WTC11 (cell line): Measurements from ENCODE around the gene USP21. TPM values are rescaled to one million over a fixed set of nuclear protein-coding genes. Genes with fewer than 3 reads are reported as not detected.

Experiments
- ATAC-seq: fragments of 200-7000 bp; cut with Tn5 transposase; 2 replicates; pipeline ENCODE4 v1.10.0; 2021; ENCODE audit warnings: mild to moderate bottlenecking, moderate library complexity
- CTCF ChIA-PET: fragments of 300-600 bp; sonication (Branson Sonifier 250); formaldehyde crosslinking; loops from one replicate; lab custom pipeline; 2021; ENCODE audit warnings: antibody characterized with exemption; lab: Charles Lee
- POLR2A ChIA-PET: fragments of 350-600 bp; sonication (Branson Sonifier 250); formaldehyde crosslinking; loops from one replicate; lab custom pipeline; 2021; ENCODE audit warnings: antibody characterized with exemption; lab: Charles Lee
- DNase-seq: peaks from one replicate; pipeline ENCODE4 v3.0.0; 2021; ENCODE audit warnings: low spot score
- H3K27ac Mint-ChIP-seq: 2 replicates; pipeline ENCODE4 v1.8.0; 2021; ENCODE audit warnings: mixed read lengths
- H3K27me3 Mint-ChIP-seq: 2 replicates; pipeline ENCODE4 v1.8.0; 2021; ENCODE audit warnings: low read depth, mild to moderate bottlenecking, moderate library complexity, mixed read lengths
- H3K36me3 Mint-ChIP-seq: 2 replicates; pipeline ENCODE4 v1.8.0; 2021; ENCODE audit warnings: mixed read lengths
- H3K4me1 Mint-ChIP-seq: 2 replicates; pipeline ENCODE4 v1.8.0; 2022; ENCODE audit warnings: mixed read lengths
- H3K4me3 Mint-ChIP-seq: 2 replicates; pipeline ENCODE4 v1.8.0; 2021; ENCODE audit warnings: mild to moderate bottlenecking, moderate library complexity, mixed read lengths
- H3K9me3 Mint-ChIP-seq: 2 replicates; pipeline ENCODE4 v1.8.0; 2021; ENCODE audit warnings: mixed read lengths
- ATF1 ChIP-seq: sonication (generic); formaldehyde crosslinking; IDR thresholded peaks from 2 replicates; pipeline ENCODE4 v1.8.1; 2023; ENCODE audit warnings: mild to moderate bottlenecking, moderate library complexity, missing genetic modification reagents
- ETV6 ChIP-seq: sonication (generic); formaldehyde crosslinking; IDR thresholded peaks from 2 replicates; pipeline ENCODE4 v1.8.1; 2022; ENCODE audit warnings: mild to moderate bottlenecking, missing genetic modification reagents
- FOXK1 ChIP-seq: sonication (generic); formaldehyde crosslinking; IDR thresholded peaks from 2 replicates; pipeline ENCODE4 v1.8.0; 2022; ENCODE audit warnings: mild to moderate bottlenecking, moderate library complexity, missing genetic modification reagents
- GRHL2 ChIP-seq: fragments of 250-450 bp; sonication (Bioruptor Pico); IDR thresholded peaks from 2 replicates; pipeline ENCODE4 v1.8.0; 2022; ENCODE audit warnings: mild to moderate bottlenecking, moderate library complexity; ENCODE audit not compliant: insufficient replicate concordance, severe bottlenecking
- PRRX2 ChIP-seq: fragments of 250-450 bp; sonication (Bioruptor Pico); IDR thresholded peaks from 2 replicates; pipeline ENCODE4 v1.8.0; 2021; ENCODE audit warnings: mild to moderate bottlenecking
- TEAD4 ChIP-seq: sonication (generic); formaldehyde crosslinking; IDR thresholded peaks from 2 replicates; pipeline ENCODE4 v1.8.0; 2022; ENCODE audit warnings: mild to moderate bottlenecking, missing genetic modification reagents
- TP53 ChIP-seq: sonication (generic); formaldehyde crosslinking; IDR thresholded peaks from 2 replicates; pipeline ENCODE4 v1.8.1; 2023; ENCODE audit warnings: mild to moderate bottlenecking, missing genetic modification reagents
- ZNF671 ChIP-seq: fragments of 250-450 bp; sonication (Bioruptor Pico); IDR thresholded peaks from 2 replicates; pipeline ENCODE4 v1.8.0; 2021; ENCODE audit warnings: mild to moderate bottlenecking
- total RNA-seq: library from RNA; stranded (reverse); gene quantifications from 3 replicates; pipeline ENCODE4 v1.2.3, GENCODE V29; 2021
- TF ChIP-seq, protein P1 (sequence below): sonication (generic); formaldehyde crosslinking; IDR thresholded peaks from 2 replicates; pipeline ENCODE4 v1.8.0; 2022; ENCODE audit warnings: missing genetic modification reagents
- TF ChIP-seq, protein P2 (sequence below): sonication (generic); formaldehyde crosslinking; IDR thresholded peaks from 2 replicates; pipeline ENCODE4 v1.8.1; 2023; ENCODE audit warnings: mild to moderate bottlenecking, missing genetic modification reagents
- TF ChIP-seq, protein P3 (sequence below): fragments of 250-450 bp; sonication (Bioruptor Pico); conservative IDR thresholded peaks from 2 replicates; pipeline ENCODE4 v1.9.0; 2021; ENCODE audit warnings: mild to moderate bottlenecking
- TF ChIP-seq, protein P4 (sequence below): sonication (generic); formaldehyde crosslinking; IDR thresholded peaks from 2 replicates; pipeline ENCODE4 v1.8.1; 2023; ENCODE audit warnings: mild to moderate bottlenecking, missing genetic modification reagents, moderate library complexity
- TF ChIP-seq, protein P5 (sequence below): sonication (generic); formaldehyde crosslinking; IDR thresholded peaks from 2 replicates; pipeline ENCODE4 v1.8.0; 2022; ENCODE audit warnings: mild to moderate bottlenecking, missing genetic modification reagents
- TF ChIP-seq, protein P6 (sequence below): fragments of 250-450 bp; sonication (Bioruptor Pico); IDR thresholded peaks from 2 replicates; pipeline ENCODE4 v1.9.0; 2021; ENCODE audit warnings: mild to moderate bottlenecking
- TF ChIP-seq, protein P7 (sequence below): sonication (generic); formaldehyde crosslinking; IDR thresholded peaks from 2 replicates; pipeline ENCODE4 v1.8.1; 2023; ENCODE audit warnings: mild to moderate bottlenecking, missing genetic modification reagents, borderline replicate concordance
- TF ChIP-seq, protein P8 (sequence below): sonication (generic); formaldehyde crosslinking; IDR thresholded peaks from 2 replicates; pipeline ENCODE4 v1.8.0; 2023; ENCODE audit warnings: mild to moderate bottlenecking, missing genetic modification reagents

Gene USP21
- total RNA-seq, 1 experiment from 2014 or later = 30.8 TPM

DNA sequence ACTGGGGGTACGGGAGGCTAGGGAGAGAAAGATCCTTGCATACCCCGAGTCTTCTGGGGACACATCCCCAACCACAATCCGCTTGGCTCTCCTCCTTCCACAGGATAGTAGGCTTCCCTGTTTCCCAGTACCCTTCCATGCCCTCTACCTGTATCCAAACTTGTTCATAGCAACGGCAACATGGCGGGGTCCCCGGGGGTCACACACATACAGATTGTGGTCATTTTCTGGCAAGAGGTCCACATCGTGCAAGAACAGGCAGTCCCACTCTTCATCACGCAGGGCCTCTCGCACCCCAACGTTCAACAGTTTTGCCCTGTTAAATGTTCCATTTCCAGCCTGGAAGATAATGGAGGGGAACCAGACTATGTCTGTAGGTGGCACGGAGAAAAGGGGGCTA is 14.4 kb downstream of the USP21 start:
- POLR2A ChIA-PET = no interaction called here
- ATAC-seq (no peak), DNase-seq (no peak)
- Mint-ChIP-seq H3K4me1 (peaks cover 20% of the 10 kb centered on the region), H3K27me3 (no peaks in the 10 kb centered on the region), H3K4me3 (no peak overlapping the region), H3K36me3 (peaks cover 48% of the 10 kb centered on the region), H3K9me3 (no peaks in the 10 kb centered on the region), H3K27ac (no peak overlapping the region)
- CTCF ChIA-PET = no interaction called here
- TF ChIP-seq, protein P1, sequence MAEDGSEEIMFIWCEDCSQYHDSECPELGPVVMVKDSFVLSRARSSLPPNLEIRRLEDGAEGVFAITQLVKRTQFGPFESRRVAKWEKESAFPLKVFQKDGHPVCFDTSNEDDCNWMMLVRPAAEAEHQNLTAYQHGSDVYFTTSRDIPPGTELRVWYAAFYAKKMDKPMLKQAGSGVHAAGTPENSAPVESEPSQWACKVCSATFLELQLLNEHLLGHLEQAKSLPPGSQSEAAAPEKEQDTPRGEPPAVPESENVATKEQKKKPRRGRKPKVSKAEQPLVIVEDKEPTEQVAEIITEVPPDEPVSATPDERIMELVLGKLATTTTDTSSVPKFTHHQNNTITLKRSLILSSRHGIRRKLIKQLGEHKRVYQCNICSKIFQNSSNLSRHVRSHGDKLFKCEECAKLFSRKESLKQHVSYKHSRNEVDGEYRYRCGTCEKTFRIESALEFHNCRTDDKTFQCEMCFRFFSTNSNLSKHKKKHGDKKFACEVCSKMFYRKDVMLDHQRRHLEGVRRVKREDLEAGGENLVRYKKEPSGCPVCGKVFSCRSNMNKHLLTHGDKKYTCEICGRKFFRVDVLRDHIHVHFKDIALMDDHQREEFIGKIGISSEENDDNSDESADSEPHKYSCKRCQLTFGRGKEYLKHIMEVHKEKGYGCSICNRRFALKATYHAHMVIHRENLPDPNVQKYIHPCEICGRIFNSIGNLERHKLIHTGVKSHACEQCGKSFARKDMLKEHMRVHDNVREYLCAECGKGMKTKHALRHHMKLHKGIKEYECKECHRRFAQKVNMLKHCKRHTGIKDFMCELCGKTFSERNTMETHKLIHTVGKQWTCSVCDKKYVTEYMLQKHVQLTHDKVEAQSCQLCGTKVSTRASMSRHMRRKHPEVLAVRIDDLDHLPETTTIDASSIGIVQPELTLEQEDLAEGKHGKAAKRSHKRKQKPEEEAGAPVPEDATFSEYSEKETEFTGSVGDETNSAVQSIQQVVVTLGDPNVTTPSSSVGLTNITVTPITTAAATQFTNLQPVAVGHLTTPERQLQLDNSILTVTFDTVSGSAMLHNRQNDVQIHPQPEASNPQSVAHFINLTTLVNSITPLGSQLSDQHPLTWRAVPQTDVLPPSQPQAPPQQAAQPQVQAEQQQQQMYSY (CRISPR knock-in tag) = no peak
- TF ChIP-seq TP53 (CRISPR knock-in tag) = no peak
- TF ChIP-seq, protein P2, sequence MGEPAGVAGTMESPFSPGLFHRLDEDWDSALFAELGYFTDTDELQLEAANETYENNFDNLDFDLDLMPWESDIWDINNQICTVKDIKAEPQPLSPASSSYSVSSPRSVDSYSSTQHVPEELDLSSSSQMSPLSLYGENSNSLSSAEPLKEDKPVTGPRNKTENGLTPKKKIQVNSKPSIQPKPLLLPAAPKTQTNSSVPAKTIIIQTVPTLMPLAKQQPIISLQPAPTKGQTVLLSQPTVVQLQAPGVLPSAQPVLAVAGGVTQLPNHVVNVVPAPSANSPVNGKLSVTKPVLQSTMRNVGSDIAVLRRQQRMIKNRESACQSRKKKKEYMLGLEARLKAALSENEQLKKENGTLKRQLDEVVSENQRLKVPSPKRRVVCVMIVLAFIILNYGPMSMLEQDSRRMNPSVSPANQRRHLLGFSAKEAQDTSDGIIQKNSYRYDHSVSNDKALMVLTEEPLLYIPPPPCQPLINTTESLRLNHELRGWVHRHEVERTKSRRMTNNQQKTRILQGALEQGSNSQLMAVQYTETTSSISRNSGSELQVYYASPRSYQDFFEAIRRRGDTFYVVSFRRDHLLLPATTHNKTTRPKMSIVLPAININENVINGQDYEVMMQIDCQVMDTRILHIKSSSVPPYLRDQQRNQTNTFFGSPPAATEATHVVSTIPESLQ = no peak
- TF ChIP-seq, protein P3, sequence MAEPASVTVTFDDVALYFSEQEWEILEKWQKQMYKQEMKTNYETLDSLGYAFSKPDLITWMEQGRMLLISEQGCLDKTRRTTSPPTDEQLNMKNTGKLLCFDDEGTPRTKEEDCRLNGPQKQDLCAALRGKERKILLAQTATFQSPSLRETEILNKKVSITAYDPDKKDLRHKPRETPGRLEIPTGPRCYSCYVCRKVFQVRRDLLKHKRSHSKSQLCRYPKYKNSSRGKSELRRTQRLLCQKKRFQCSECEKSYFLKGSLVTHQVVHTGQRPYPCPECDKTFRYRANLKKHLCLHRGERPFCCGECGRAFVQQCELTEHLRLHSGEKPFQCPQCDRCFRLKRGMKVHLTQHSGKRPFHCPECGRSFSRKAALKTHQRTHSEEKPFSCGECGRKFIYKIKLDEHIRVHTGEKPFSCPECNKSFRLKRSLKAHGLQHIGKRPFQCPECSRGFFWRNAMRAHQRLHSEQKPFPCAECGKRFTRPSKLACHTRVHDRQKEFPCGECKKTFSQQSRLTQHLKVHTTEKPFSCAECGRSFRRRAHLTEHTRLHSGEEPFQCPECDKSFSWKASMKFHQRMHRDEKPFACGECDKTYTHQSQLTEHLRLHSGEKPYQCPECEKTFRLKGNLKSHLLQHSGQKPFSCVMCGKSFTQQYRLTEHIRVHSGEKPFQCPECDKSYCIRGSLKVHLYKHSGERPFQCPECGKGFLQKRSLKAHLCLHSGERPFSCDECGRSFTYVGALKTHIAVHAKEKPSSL (CRISPR knock-in tag) = no peak
- TF ChIP-seq, protein P4, sequence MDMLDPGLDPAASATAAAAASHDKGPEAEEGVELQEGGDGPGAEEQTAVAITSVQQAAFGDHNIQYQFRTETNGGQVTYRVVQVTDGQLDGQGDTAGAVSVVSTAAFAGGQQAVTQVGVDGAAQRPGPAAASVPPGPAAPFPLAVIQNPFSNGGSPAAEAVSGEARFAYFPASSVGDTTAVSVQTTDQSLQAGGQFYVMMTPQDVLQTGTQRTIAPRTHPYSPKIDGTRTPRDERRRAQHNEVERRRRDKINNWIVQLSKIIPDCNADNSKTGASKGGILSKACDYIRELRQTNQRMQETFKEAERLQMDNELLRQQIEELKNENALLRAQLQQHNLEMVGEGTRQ (CRISPR knock-in tag) = no peak
- TF ChIP-seq ZNF671 (CRISPR knock-in tag) = no peak
- no peak for TF ChIP-seq ATF1 (CRISPR knock-in tag)
- TF ChIP-seq ETV6 (CRISPR knock-in tag) = no peak
- TF ChIP-seq, protein P5, sequence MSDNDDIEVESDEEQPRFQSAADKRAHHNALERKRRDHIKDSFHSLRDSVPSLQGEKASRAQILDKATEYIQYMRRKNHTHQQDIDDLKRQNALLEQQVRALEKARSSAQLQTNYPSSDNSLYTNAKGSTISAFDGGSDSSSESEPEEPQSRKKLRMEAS (CRISPR knock-in tag) = no peak
- TF ChIP-seq, protein P6, sequence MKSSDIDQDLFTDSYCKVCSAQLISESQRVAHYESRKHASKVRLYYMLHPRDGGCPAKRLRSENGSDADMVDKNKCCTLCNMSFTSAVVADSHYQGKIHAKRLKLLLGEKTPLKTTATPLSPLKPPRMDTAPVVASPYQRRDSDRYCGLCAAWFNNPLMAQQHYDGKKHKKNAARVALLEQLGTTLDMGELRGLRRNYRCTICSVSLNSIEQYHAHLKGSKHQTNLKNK = no peak
- TF ChIP-seq, protein P7, sequence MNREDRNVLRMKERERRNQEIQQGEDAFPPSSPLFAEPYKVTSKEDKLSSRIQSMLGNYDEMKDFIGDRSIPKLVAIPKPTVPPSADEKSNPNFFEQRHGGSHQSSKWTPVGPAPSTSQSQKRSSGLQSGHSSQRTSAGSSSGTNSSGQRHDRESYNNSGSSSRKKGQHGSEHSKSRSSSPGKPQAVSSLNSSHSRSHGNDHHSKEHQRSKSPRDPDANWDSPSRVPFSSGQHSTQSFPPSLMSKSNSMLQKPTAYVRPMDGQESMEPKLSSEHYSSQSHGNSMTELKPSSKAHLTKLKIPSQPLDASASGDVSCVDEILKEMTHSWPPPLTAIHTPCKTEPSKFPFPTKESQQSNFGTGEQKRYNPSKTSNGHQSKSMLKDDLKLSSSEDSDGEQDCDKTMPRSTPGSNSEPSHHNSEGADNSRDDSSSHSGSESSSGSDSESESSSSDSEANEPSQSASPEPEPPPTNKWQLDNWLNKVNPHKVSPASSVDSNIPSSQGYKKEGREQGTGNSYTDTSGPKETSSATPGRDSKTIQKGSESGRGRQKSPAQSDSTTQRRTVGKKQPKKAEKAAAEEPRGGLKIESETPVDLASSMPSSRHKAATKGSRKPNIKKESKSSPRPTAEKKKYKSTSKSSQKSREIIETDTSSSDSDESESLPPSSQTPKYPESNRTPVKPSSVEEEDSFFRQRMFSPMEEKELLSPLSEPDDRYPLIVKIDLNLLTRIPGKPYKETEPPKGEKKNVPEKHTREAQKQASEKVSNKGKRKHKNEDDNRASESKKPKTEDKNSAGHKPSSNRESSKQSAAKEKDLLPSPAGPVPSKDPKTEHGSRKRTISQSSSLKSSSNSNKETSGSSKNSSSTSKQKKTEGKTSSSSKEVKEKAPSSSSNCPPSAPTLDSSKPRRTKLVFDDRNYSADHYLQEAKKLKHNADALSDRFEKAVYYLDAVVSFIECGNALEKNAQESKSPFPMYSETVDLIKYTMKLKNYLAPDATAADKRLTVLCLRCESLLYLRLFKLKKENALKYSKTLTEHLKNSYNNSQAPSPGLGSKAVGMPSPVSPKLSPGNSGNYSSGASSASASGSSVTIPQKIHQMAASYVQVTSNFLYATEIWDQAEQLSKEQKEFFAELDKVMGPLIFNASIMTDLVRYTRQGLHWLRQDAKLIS = no peak
- TF ChIP-seq, protein P8, sequence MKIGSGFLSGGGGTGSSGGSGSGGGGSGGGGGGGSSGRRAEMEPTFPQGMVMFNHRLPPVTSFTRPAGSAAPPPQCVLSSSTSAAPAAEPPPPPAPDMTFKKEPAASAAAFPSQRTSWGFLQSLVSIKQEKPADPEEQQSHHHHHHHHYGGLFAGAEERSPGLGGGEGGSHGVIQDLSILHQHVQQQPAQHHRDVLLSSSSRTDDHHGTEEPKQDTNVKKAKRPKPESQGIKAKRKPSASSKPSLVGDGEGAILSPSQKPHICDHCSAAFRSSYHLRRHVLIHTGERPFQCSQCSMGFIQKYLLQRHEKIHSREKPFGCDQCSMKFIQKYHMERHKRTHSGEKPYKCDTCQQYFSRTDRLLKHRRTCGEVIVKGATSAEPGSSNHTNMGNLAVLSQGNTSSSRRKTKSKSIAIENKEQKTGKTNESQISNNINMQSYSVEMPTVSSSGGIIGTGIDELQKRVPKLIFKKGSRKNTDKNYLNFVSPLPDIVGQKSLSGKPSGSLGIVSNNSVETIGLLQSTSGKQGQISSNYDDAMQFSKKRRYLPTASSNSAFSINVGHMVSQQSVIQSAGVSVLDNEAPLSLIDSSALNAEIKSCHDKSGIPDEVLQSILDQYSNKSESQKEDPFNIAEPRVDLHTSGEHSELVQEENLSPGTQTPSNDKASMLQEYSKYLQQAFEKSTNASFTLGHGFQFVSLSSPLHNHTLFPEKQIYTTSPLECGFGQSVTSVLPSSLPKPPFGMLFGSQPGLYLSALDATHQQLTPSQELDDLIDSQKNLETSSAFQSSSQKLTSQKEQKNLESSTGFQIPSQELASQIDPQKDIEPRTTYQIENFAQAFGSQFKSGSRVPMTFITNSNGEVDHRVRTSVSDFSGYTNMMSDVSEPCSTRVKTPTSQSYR (CRISPR knock-in tag) = no peak
- no peak for TF ChIP-seq FOXK1
- no peak for TF ChIP-seq TEAD4 (CRISPR knock-in tag)
- TF ChIP-seq GRHL2 = no peak
- TF ChIP-seq PRRX2 (CRISPR knock-in tag) = no peak
